Measurements from ENCODE around the gene DIP2B. TPM values are rescaled to one million over a fixed set of nuclear protein-coding genes. Genes with fewer than 3 reads are reported as not detected.

DIP2B gene
- total and polyA plus RNA-seq, 2 of the 13 experiments (the other 11 are each of a cell fraction or from before 2014, with no cell fraction given): 32.1 to 35.8 TPM

- no peak; the same call in 2 of the 3 replicates for ATAC-seq
- no TSS peak for BruUV-seq (replicated peaks)
- 66% methylated on average over 6 of the region's 6 CpGs for WGBS (ENCODE audit: low lambda C conversion rate)
- Histone ChIP-seq H3K4me3 (replicated peaks in 1 of 3; ENCODE audit: insufficient read depth in 1 of 3, low read depth in 2 of 3, low read length in 3 of 3) (no peak overlapping the region), H4K20me1 (ENCODE audit: insufficient read depth, low read length) (no peaks in the 10 kb centered on the region; the same call in 1 of the 2 replicates), H3K27me3 (ENCODE audit: control insufficient read depth in 1 of 2, insufficient read depth in 2 of 2, low read length in 2 of 2) (no peaks in the 10 kb centered on the region), H3K9me3 (ENCODE audit: low read length) (no peaks in the 10 kb centered on the region), H3K4me2 (ENCODE audit: low read depth, low read length) (peak overlapping the region; percentile 40), H3K9ac (ENCODE audit: insufficient read depth, low read depth, low read length) (peak overlapping the region; percentile 38; the same call in 1 of the 2 replicates), H3K27ac (ENCODE audit: extremely low read length, insufficient read depth, low read length) (peak overlapping the region; percentile 78), H2AFZ (ENCODE audit: low read length) (no peak overlapping the region), H3K79me2 (ENCODE audit: insufficient read depth, low read length) (peaks cover 80% of the 10 kb centered on the region), H3K36me3 (replicated peaks in 1 of 2; ENCODE audit: control insufficient read depth in 1 of 2, insufficient read depth in 2 of 2, low read length in 2 of 2) (0 out of 5 replicates have a peak, but pooled peaks cover 0 to 11% of the 10 kb centered on the region in 2 experiments), H3K4me1 (ENCODE audit: insufficient read depth, low read length) (peaks cover 81% of the 10 kb centered on the region)
- no peak for FAIRE-seq
- ChIA-PET POLR2A (interaction anchor here (0.9 to 2.3 kb wide), 4 partner anchors 8 to 41 kb away, joined by 3 to 19 read pairs (median 4); no protein-coding TSS in a partner anchor), CTCF (ENCODE audit: low intra/inter-chr PET ratio, low total read pairs) (no interaction called here)
- in situ Hi-C loops (cut with HindIII; ENCODE audit: extremely low pct_ligation_motif_present, low pct_unique_long_range_greater_than_20kb): no loop called here
- DNase-seq (ENCODE audit: low spot score): no peak
- 0 out of 4 replicates have a peak, but pooled peaks of 1 of the 2 experiments have one; percentile 28 for TF ChIP-seq EP300 (IDR thresholded peaks at IDR 0.05; ENCODE audit: low read depth in 2 of 2, low read length in 2 of 2)
- no peak for TF ChIP-seq EP300 (CRISPR knock-in tag; IDR thresholded peaks at IDR 0.05; ENCODE audit: borderline replicate concordance)
- no peak for TF ChIP-seq FOXK1 (CRISPR knock-in tag; IDR thresholded peaks at IDR 0.05; ENCODE audit: borderline replicate concordance, low read depth)
- TF ChIP-seq PLSCR1 (CRISPR knock-in tag; IDR thresholded peaks at IDR 0.05; ENCODE audit: borderline replicate concordance): no peak
- TF ChIP-seq MAFK (conservative IDR thresholded peaks at IDR 0.05 in 1 of 2, IDR thresholded peaks at IDR 0.05 in 1 of 2; ENCODE audit: low read length in 2 of 2): peak; percentile 37 to 39; a peak in 3 of 4 replicates
- TF ChIP-seq SNAPC4 (CRISPR knock-in tag; IDR thresholded peaks at IDR 0.05): no peak
- peak; percentile 46; the same call in 1 of the 2 replicates for TF ChIP-seq ZSCAN25 (CRISPR knock-in tag; IDR thresholded peaks at IDR 0.05)
- no peak for TF ChIP-seq ZNF33B (CRISPR knock-in tag; IDR thresholded peaks at IDR 0.05)
- no peak for TF ChIP-seq CHCHD3 (CRISPR knock-in tag; IDR thresholded peaks at IDR 0.05)
- peak; percentile 22; the same call in 1 of the 2 replicates for TF ChIP-seq MAFF (IDR thresholded peaks at IDR 0.05; ENCODE audit: low read depth, low read length)
- no peak for TF ChIP-seq HOXD1 (CRISPR knock-in tag; IDR thresholded peaks at IDR 0.05)
- intact Hi-C loops (cut with micrococcal nuclease; ENCODE audit: unreplicated experiment): loop anchor here (2.0 to 5.0 kb wide), 2 partner anchors 14 to 39 kb away; no protein-coding TSS in a partner anchor
These were observed 41.9 kb downstream of the DIP2B start for GRCh38 chr12:50546441-50547318.
